IMR-90 (cell line): Measurements from ENCODE around the gene TTC27. TPM values are rescaled to one million over a fixed set of nuclear protein-coding genes. Genes with fewer than 3 reads are reported as not detected.

Source experiments
- ATAC-seq: fragments of 200-7000 bp; cut with Tn5 transposase; 2 replicates; pipeline ENCODE4 v1.9.1; 2020; ENCODE audit warnings: low read depth, mild to moderate bottlenecking, moderate library complexity
- BruUV-seq: library from RNA; stranded (reverse); fragments of 400-500 nt; replicated peaks from 2 replicates; lab custom pipeline; 2021; lab: Mats Ljungman, UMichigan
- CTCF ChIA-PET: fragments of 300-600 bp; formaldehyde crosslinking; extraction: SDS; loops from one replicate; lab custom pipeline; 2021; ENCODE audit warnings: antibody characterized with exemption; lab: Yijun Ruan, JAX
- POLR2A ChIA-PET: fragments of 300-600 bp; sonication (Branson Sonifier 250); formaldehyde crosslinking; loops from one replicate; lab custom pipeline; 2022; ENCODE audit warnings: antibody characterized with exemption; ENCODE audit not compliant: unreplicated experiment; lab: Charles Lee
- DNase-seq: peaks from one replicate; pipeline ENCODE4 v3.0.0; 2013
- H2AFZ ChIP-seq: replicated peaks from 2 replicates; pipeline ENCODE3; 2013; ENCODE audit warnings: low read length, mild to moderate bottlenecking; ENCODE audit not compliant: poor library complexity
- H2AK5ac ChIP-seq: 2 replicates; pipeline ENCODE4 v1.6.1; 2013; ENCODE audit warnings: low read depth, low read length, inconsistent platforms
- H2AK9ac ChIP-seq: replicated peaks from 2 replicates; pipeline ENCODE3; 2013; ENCODE audit warnings: mild to moderate bottlenecking, low read depth, low read length, moderate library complexity; ENCODE audit not compliant: poor library complexity
- H2BK120ac ChIP-seq: 2 replicates; pipeline ENCODE4 v1.6.1; 2013; ENCODE audit warnings: low read depth, low read length, inconsistent platforms
- H2BK15ac ChIP-seq: 3 replicates; pipeline ENCODE4 v1.6.1; 2013; ENCODE audit warnings: low read depth, low read length, inconsistent platforms
- H2BK20ac ChIP-seq: 2 replicates; pipeline ENCODE4 v1.6.1; 2013; ENCODE audit warnings: low read depth, mild to moderate bottlenecking, inconsistent platforms, low read length, moderate library complexity
- H2BK5ac ChIP-seq: 2 replicates; pipeline ENCODE4 v1.6.1; 2013; ENCODE audit warnings: mild to moderate bottlenecking, low read depth, low read length, inconsistent platforms; ENCODE audit not compliant: poor library complexity, severe bottlenecking
- H3K14ac ChIP-seq: replicated peaks from 2 replicates; pipeline ENCODE4 v1.6.1; 2013; ENCODE audit warnings: low read depth, low read length, inconsistent platforms
- H3K18ac ChIP-seq: 2 replicates; pipeline ENCODE4 v1.6.1; 2013; ENCODE audit warnings: low read depth, low read length, control low read depth
- H3K23ac ChIP-seq: 2 replicates; pipeline ENCODE4 v1.6.1; 2013; ENCODE audit warnings: low read depth, low read length, inconsistent platforms
- H3K27ac ChIP-seq: 2 replicates; pipeline ENCODE4 v1.5.1; 2013; ENCODE audit warnings: mild to moderate bottlenecking, control low read depth, low read length; ENCODE audit not compliant: insufficient read depth
- H3K27me3 ChIP-seq: 2 replicates; pipeline ENCODE4 v1.6.1; 2013; ENCODE audit warnings: low read length; ENCODE audit not compliant: control insufficient read depth, insufficient read depth
- H3K36me3 ChIP-seq: 2 replicates; pipeline ENCODE4 v1.6.1; 2013; ENCODE audit warnings: low read length, mixed read lengths; ENCODE audit not compliant: control insufficient read depth, insufficient read depth
- H3K4ac ChIP-seq: 2 replicates; pipeline ENCODE4 v1.6.1; 2013; ENCODE audit warnings: low read depth, low read length, inconsistent platforms
- H3K4me1 ChIP-seq: 2 replicates; pipeline ENCODE4 v1.6.1; 2013; ENCODE audit warnings: low read length, mixed read lengths; ENCODE audit not compliant: control insufficient read depth, insufficient read depth
- H3K4me2 ChIP-seq: 2 replicates; pipeline ENCODE4 v1.6.1; 2013; ENCODE audit warnings: low read depth, mild to moderate bottlenecking, control low read depth, low read length, moderate library complexity
- H3K4me3 ChIP-seq: 2 replicates; pipeline ENCODE4 v1.5.1; 2013; ENCODE audit warnings: low read depth, mild to moderate bottlenecking, control low read depth, low read length, moderate library complexity; ENCODE audit not compliant: insufficient read depth
- H3K56ac ChIP-seq: 2 replicates; pipeline ENCODE4 v1.6.1; 2013; ENCODE audit warnings: low read length, inconsistent platforms; ENCODE audit not compliant: insufficient read depth; ENCODE audit errors: extremely low read depth
- H3K79me1 ChIP-seq, 2 experiments: 2 replicates each; pipeline ENCODE4 v1.6.1; 2013; ENCODE audit warnings: low read length in 2 of 2, inconsistent platforms in 1 of 2, low read depth in 1 of 2
- H3K9ac ChIP-seq: 2 replicates; pipeline ENCODE4 v1.6.1; 2013; ENCODE audit warnings: low read depth, low read length, control low read depth
- H3K9me1 ChIP-seq: 2 replicates; pipeline ENCODE4 v1.6.1; 2013; ENCODE audit warnings: low read length, inconsistent platforms; ENCODE audit not compliant: insufficient read depth
- H3K9me3 ChIP-seq: 2 replicates; pipeline ENCODE4 v1.6.1; 2013; ENCODE audit warnings: low read length; ENCODE audit not compliant: control insufficient read depth, insufficient read depth
- H4K20me1 ChIP-seq: 2 replicates; pipeline ENCODE4 v1.6.1; 2013; ENCODE audit warnings: low read length, inconsistent platforms; ENCODE audit not compliant: insufficient read depth
- H4K5ac ChIP-seq: 2 replicates; pipeline ENCODE4 v1.6.1; 2013; ENCODE audit warnings: mild to moderate bottlenecking, low read depth, low read length, control low read depth
- H4K8ac ChIP-seq, 2 experiments: 2 replicates each; pipeline ENCODE4 v1.6.1; 2013; ENCODE audit warnings: low read depth in 2 of 2, low read length in 2 of 2, control low read depth in 1 of 2, inconsistent platforms in 1 of 2
- H4K91ac ChIP-seq: 2 replicates; pipeline ENCODE4 v1.6.1; 2013; ENCODE audit warnings: low read depth, low read length, inconsistent platforms; ENCODE audit not compliant: insufficient read depth
- CEBPB ChIP-seq: IDR thresholded peaks from 2 replicates; pipeline ENCODE4 v1.6.1; 2012; ENCODE audit warnings: low read depth, low read length, improper control_type of control experiment
- NFE2L2 ChIP-seq: fragments of 150-350 bp; IDR thresholded peaks from 2 replicates; pipeline ENCODE4 v1.6.1; 2016; ENCODE audit warnings: low read depth, mild to moderate bottlenecking, low read length
- WGBS, 2 experiments: methylation state at CpG; one replicate each; pipeline versions ENCODE4 v1.1.5 to v1.1.7; 2013; ENCODE audit warnings: missing lambda C conversion rate in 2 of 2; ENCODE audit not compliant: insufficient read length in 1 of 2; ENCODE audit errors: extremely low coverage in 2 of 2; 5-methylcytosine and 5-hydroxymethylcytosine counted together
- dilution Hi-C: fragments of 300-500 bp; cut with HindIII; formaldehyde crosslinking; loops from one replicate; pipeline ENCODE4 v1.14.3; 2018; ENCODE audit warnings: low sequenced_read_pairs; ENCODE audit not compliant: unreplicated experiment
- in situ Hi-C: fragments of 300-500 bp; cut with MboI; formaldehyde crosslinking; loops from 3 replicates; pipeline ENCODE4 v1.14.3; 2019; ENCODE audit warnings: low sequenced_read_pairs, inconsistent platforms, mixed read lengths
- intact Hi-C: fragments of 100-400 bp; cut with micrococcal nuclease; formaldehyde crosslinking; loops from 2 replicates; pipeline ENCODE4 v1.10.0; 2022
- polyA plus RNA-seq, 3 experiments: library from polyadenylated mRNA; depleted of rRNA; stranded (reverse); fragments of >200 nt; gene quantifications; 2 replicates each; pipeline ENCODE4 v1.2.3, GENCODE V29; 2012; ENCODE audit warnings: low replicate concordance in 1 of 3
- total RNA-seq: library from RNA; depleted of rRNA; stranded (reverse); fragments of >200 nt; gene quantifications from 2 replicates; pipeline ENCODE4 v1.2.3, GENCODE V29; 2012

The TTC27 gene
- total and polyA plus RNA-seq, 2 of the 4 experiments (the other 2 are of a cell fraction) = 12.7 to 30.5 TPM

GRCh38 chr2:32810909-32811495 is 183.2 kb downstream of the TTC27 start:
- no peak for ATAC-seq
- Histone ChIP-seq H3K4me1 (no peaks in the 10 kb centered on the region), H4K5ac (no peak overlapping the region), H2BK15ac (no peak overlapping the region), H3K4me3 (no peak overlapping the region), H3K9ac (no peak overlapping the region), H4K8ac (no peak overlapping the region), H3K27me3 (no peaks in the 10 kb centered on the region), H2BK20ac (no peak overlapping the region), H2BK120ac (no peak overlapping the region), H2AK9ac (no peak overlapping the region), H3K79me1 (no peaks in the 10 kb centered on the region), H3K9me1 (no peaks in the 10 kb centered on the region), H2BK5ac (no peak overlapping the region), H3K9me3 (no peaks in the 10 kb centered on the region), H3K18ac (no peak overlapping the region), H2AFZ (no peak overlapping the region), H3K56ac (no peak overlapping the region), H3K4ac (no peak overlapping the region), H2AK5ac (no peak overlapping the region), H4K91ac (no peak overlapping the region), H3K14ac (0 out of 2 replicates have a peak overlapping the region, but pooled peaks have one; percentile 14), H3K23ac (no peak overlapping the region), H3K36me3 (no peaks in the 10 kb centered on the region; the same call in 1 of the 2 replicates), H4K20me1 (no peaks in the 10 kb centered on the region), H3K27ac (no peak overlapping the region), H3K4me2 (no peak overlapping the region)
- 25% methylated on average over 1 of the region's 4 CpGs; no CpG with 5 or more reads in 1 of the 2 experiments for WGBS, 2 experiments
- POLR2A ChIA-PET = no interaction called here
- TF ChIP-seq CEBPB (peak; percentile 42; the same call in 1 of the 2 replicates), NFE2L2 (no peak)
- dilution Hi-C loops (no loop called here), in situ Hi-C loops (no loop called here), intact Hi-C loops (no loop called here)
- DNase-seq = no peak
- BruUV-seq = no TSS peak
- CTCF ChIA-PET = no interaction called here
